ENCODE data around the gene HNRNPA2B1.
"Not testable (repeated sequence)": the region's sequence is repeated elsewhere in the genome, so short reads cannot be mapped to it uniquely, and the experiment has no call there.

Gene HNRNPA2B1

DNA sequence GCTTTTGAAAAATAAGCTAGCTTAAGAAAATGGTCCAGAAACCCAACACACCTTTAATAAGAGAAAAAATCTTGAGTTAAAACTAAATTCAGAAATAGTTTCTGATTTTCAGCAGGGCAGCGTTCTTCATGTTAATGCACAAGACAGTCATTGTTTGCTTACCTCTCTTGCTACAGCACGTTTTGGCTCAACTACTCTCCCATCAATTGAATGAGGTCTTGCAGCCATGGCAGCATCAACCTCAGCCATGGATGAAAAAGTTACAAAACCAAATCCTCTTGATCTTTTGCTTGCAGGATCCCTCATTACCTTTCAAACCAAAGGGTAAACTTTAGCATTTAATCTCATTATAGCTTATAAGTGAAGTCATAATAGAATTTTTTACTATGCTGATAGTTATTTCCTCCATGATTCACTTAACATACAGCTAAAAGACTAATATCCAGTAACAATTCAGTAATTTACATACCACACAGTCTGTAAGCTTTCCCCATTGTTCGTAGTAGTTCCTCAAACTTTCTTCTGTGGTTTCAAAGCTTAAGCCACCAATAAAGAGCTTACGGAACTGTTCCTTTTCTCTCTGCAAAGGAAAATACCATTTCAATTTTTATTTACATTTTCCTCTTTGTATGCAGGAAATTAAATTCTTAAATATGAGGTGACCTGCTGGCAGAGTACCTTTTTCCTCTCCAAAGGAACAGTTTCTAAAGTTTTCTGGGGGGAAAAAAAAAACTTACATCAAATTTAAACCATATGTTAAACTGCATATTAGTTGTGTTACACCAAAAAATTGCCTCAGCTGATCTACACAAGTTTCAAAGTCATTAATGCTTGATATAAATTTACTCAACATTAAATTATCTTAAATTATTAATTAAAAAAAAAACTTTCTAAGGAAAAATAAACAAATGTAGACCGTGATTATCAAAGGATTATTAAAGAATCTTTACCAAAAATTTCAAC is 3.1 kb downstream of the HNRNPA2B1 start:
- no peak for DNase-seq

- no peak for DNase-seq
Measured at GRCh38 chr7:26195867-26196657, 4.5 kb downstream of the HNRNPA2B1 start.

- DNase-seq: no peak
Measured at GRCh38 chr7:26195182-26195581, 5.4 kb downstream of the HNRNPA2B1 start.

GRCh38 chr7:26194764-26195163 is 5.8 kb downstream of the HNRNPA2B1 start:
- not testable (repeated sequence) for DNase-seq

GRCh38 chr7:26193432-26194207 is 6.9 kb downstream of the HNRNPA2B1 start:
- DNase-seq: no peak

DNA sequence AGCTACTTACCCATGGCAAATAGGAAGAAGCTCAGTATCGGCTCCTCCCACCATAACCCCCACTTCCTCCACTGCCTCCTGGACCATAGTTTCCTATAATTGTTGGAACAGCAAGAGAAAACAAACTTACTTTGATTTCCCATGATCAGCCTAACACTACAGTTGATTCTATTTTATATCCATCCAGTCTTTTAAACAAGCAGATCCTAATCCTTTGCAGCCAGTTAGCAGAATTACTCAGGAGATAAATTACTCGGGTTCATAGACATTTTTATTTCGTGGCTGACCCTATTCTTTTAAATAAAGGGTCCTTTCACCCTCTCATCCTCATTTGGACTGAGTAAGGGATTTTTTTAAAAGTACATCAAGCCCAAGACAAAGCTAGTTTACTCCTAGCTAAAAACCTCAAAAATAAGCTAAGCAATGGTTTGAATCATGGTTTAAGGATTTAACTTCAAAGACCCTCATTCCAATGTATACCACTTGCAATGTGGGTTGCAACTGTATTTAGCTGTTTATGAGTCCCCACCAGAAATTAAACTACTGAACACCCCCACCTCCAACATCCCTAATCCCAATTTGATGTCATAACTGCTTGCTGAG is 8.0 kb downstream of the HNRNPA2B1 start:
- no peak for DNase-seq

DNA sequence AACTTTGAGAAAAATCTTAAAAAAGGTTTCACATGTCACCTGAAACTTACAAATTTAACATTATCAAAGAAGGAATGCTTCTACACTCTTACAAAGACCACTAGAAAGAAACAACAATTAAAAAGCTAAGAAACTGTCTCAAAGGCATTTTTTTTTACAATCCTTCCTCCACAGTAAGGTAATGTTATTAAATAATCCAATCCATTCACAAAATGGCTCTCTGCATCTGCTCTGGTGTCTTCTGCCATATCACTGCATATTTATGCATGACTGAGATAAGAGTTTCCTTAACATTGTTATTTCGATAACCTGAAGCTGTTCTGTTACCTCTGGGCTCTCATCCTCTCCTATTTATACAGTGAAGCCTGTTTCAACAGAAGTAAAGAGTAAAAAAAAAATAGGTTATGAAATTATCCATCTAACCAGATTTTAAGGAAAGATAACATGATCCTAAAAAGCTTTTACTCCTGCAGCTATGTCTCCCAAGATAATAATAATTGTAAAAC is 8.5 kb downstream of the HNRNPA2B1 start:
- DNase-seq: no peak

- no peak for DNase-seq
Measured at GRCh38 chr7:26191233-26191973, 9.1 kb downstream of the HNRNPA2B1 start.

GRCh38 chr7:26190417-26190869 is 10.1 kb downstream of the HNRNPA2B1 start:
- no peak for DNase-seq

GRCh38 chr7:26189697-26190096 is 10.8 kb downstream of the HNRNPA2B1 start:
- no peak for DNase-seq

GRCh38 chr7:26188957-26189541 is 11.5 kb downstream of the HNRNPA2B1 start:
- DNase-seq: no peak

DNA sequence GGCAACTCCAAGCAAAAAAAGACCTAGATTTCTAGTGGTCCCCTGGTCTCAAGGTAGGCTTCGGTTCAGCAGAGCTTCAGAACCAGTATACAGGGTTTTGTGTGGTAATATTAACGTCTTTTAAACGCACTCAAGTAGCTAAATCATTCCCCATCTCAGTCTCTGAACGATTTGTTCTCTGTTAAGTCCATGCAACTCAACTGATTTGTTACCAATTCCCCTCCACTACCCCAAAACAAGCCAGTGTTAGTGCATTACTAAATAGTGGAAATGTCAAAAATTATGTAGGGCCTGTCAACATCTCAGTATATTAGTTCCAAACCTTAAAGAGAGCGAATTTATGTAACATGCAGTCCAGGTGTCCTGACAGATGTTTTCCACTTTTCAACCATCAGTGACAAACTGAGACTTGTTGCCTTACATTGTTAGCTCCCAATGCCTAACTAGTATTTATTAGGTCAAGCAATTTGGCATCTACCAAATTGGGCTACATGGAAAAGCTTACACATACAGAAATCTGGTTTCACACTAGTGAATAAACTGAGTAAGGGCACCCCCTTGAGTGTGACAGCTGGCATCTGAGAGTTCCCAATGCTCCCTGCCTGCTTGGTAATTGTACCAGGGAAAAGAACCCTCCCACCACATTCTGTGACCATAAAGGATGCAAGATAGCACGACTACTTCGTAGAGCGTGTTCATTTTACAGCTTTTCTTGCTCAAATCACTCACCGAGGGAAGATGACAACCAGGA is 12.2 kb downstream of the HNRNPA2B1 start:
- DNase-seq: no peak

GRCh38 chr7:26187380-26188205 is 13.0 kb downstream of the HNRNPA2B1 start:
- DNase-seq: no peak

GRCh38 chr7:26186364-26187311 is 13.9 kb downstream of the HNRNPA2B1 start:
- DNase-seq: no peak

DNA sequence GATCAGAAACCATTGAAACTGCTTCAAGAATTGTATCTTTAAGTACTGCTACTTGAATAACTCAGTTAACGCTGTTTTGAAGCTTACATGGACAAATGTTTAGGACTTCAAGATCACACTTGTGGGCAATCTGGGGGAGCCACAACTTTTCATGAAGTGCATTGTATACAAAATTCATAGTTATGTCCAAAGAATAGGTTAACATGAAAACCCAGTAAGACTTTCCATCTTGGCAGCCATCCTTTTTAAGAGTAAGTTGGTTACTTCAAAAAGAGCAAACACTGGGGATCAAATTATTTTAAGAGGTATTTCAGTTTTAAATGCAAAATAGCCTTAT is 14.7 kb downstream of the HNRNPA2B1 start:
- DNase-seq: no peak

DNA sequence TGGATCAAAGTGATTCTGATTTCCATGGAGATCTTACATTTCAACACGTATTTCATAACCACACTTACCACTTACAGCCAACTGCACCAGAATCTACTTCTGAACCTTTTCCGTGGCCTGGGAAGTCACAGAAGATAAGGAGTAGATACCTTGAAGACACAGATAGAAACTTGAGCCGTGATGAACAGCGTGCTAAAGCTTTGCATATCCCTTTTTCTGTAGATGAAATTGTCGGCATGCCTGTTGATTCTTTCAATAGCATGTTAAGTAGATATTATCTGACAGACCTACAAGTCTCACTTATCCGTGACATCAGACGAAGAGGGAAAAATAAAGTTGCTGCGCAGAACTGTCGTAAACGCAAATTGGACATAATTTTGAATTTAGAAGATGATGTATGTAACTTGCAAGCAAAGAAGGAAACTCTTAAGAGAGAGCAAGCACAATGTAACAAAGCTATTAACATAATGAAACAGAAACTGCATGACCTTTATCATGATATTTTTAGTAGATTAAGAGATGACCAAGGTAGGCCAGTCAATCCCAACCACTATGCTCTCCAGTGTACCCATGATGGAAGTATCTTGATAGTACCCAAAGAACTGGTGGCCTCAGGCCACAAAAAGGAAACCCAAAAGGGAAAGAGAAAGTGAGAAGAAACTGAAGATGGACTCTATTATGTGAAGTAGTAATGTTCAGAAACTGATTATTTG is 15.3 kb downstream of the HNRNPA2B1 start:
- DNase-seq: no peak

GRCh38 chr7:26184281-26185101 is 16.1 kb downstream of the HNRNPA2B1 start:
- DNase-seq: not testable (repeated sequence)

Data from NCI-H187 (cell line).